Measurements from ENCODE around the gene GLG1.

GLG1 gene

DNA sequence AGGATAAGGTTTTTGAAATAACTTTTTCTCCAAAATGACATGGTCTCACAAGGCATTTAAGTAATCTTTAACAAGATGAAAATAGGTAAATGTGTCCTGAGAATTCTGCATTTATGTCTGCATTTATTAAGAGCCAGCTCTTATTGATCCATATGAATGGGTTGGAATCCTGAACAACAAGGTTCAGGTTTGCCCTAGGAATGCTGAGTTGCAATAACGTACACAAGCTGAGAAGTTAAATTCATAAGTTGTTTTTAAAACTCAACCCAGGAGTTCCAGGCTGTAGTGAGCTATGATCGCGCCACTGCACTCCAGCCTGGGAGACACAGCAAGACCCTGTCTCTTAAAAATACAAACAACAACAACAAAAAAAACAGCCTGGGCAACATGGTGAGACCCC lies 28.1 kb downstream of the GLG1 start:
- no peak for DNase-seq (ENCODE audit: low read depth)
- no peak overlapping the region for H3K4me3 ChIP-seq (ENCODE audit: low read depth, low read length)

DNA sequence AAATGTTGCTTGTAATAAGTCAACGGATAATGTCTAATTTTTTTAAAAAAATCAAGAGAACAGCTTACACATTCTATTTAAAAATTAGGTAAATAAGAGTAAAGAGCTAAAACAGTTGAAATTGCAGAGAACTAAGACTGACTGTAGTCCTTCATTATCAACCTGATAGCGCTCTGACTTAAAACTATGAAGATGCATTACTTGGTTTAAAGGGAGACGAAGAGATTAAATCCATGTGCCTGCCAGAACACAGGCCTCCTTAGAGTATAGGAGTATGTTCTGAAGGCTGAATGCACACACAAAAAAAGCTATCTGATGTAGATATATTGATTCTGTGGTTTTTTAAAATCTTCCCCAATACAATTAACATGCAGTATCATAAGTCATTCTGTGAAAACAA lies 28.5 kb downstream of the GLG1 start:
- no peak overlapping the region for H3K4me3 ChIP-seq (ENCODE audit: low read depth, low read length)
- DNase-seq (ENCODE audit: low read depth): no peak

- H3K4me3 ChIP-seq (ENCODE audit: low read depth, low read length): no peak overlapping the region
- no peak for DNase-seq (ENCODE audit: low read depth)
Measured at GRCh38 chr16:74577882-74578366, 29.0 kb downstream of the GLG1 start.

DNA sequence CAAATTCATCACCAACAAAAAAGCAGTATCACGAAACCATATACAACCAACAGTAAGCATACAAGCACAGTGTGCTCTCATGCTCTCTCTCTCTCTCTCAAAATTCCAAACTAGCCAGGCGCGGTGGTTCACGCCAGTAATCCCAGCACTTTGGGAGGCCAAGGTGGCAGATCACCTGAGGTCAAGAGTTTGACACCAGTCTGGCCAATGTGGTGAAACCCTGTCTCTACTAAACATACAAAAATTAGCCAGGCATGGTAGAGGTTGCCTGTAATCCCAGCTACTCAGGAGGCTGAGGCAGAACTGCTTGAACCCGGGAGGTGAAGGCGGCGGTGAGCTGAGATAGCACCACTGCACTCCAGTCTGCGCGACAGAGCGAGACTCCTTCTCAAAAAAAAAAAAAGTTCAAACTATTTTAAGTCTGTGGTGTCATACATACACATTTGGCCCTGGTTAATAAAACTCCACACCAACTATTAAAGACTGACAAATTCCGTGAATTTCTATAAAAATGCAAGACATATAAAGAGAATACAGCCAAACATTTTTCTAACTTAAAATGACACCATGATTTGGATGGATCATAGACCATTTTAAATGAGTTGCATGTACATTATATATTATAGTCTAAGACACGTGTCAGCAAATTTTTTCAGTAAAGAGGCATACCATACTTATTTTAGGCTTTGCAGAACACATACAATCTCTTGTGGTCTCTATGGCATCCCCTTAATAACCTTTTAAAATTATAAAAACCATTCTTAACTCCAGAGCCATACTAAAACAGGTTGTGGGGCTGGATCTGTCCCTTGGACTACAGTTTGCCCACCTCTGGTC lies 30.9 kb downstream of the GLG1 start:
- DNase-seq (ENCODE audit: low read depth): no peak
- no peak overlapping the region for H3K4me3 ChIP-seq (ENCODE audit: low read depth, low read length)

GRCh38 chr16:74575175-74575806 lies 31.6 kb downstream of the GLG1 start:
- DNase-seq (ENCODE audit: low read depth): no peak

GRCh38 chr16:74574146-74574545 lies 32.8 kb downstream of the GLG1 start:
- DNase-seq (ENCODE audit: low read depth): no peak
- no peak overlapping the region for H3K4me3 ChIP-seq (ENCODE audit: low read depth, low read length)

More at GRCh38 chr16:74575175-74575806, 31.6 kb downstream of the GLG1 start:
- no peak overlapping the region for H3K4me3 ChIP-seq (ENCODE audit: low read depth, low read length)

GRCh38 chr16:74573622-74574021 lies 33.3 kb downstream of the GLG1 start:
- no peak overlapping the region for H3K4me3 ChIP-seq (ENCODE audit: low read depth, low read length)
- no peak for DNase-seq (ENCODE audit: low read depth)

DNA sequence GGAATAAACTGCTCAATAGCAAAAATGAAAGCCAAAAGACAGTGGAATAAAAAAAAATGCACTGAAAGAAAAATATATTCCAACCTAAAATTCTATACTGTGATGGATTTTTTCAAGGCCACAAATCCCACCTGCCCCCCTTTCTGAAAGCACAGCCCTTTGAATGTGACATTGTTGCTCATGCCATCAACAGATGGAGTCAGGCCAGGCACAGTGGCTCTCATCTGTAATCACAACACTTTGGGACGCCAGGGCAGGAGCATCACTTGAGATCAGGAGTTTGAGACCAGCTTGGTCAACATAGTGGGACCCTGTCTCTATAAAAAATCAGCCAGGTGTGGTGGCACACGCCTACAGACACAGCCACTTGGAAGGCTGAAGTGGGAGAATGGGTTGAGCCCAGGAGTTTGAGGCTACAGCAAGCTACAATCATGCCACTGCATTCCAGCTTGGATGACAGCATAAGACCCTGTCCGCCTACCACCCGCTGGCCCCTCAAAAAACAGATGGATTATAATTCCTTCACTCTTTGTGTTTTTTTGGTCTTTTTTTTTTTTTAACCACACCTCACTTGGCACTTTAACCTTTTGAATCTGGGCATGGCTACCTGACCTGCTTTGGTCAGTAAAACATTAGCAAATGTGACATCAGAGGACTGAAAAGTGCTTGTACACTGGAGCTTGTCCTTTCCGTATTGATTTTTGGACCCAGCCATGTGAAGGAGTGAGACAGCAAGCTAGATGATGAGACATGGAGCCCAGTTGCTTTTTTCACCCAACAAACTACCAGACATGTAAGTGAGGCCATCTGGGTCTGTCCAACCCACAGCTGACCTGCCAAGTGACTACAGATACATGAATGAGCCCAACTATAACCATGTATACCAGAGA lies 36.3 kb downstream of the GLG1 start:
- no peak for DNase-seq (ENCODE audit: low read depth)
- H3K4me3 ChIP-seq (ENCODE audit: low read depth, low read length): no peak overlapping the region

GRCh38 chr16:74568961-74569631 lies 37.8 kb downstream of the GLG1 start:
- no peak overlapping the region for H3K4me3 ChIP-seq (ENCODE audit: low read depth, low read length)
- no peak for DNase-seq (ENCODE audit: low read depth)

- H3K4me3 ChIP-seq (ENCODE audit: low read depth, low read length): no peak overlapping the region
- no peak for DNase-seq (ENCODE audit: low read depth)
Measured at GRCh38 chr16:74567901-74568300, 39.0 kb downstream of the GLG1 start.

GRCh38 chr16:74565378-74565777 lies 41.5 kb downstream of the GLG1 start:
- H3K4me3 ChIP-seq (ENCODE audit: low read depth, low read length): no peak overlapping the region
- DNase-seq (ENCODE audit: low read depth): no peak

- no peak for DNase-seq (ENCODE audit: low read depth)
- no peak overlapping the region for H3K4me3 ChIP-seq (ENCODE audit: low read depth, low read length)
Measured at GRCh38 chr16:74564451-74564984, 42.4 kb downstream of the GLG1 start.

DNA sequence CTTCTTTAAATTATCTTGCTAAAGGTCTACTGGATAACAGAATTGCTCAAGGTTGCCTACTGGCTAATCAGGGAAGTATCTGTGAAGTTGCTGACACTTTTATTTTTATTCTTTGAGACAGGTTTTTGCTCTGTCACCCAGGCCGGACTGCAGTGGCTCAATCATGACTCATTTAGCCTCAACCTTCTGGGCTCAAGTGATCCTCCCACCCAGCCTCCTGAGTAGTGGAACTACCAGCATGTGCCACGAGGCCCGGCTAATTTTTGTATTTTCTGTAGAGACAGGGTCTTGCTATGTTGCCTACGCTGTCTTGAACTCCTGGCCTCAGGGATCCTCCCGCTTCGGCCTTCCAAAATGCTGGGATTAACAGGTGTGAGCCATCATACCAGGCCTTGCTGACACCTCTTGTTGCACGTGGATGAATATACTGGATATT lies 43.1 kb downstream of the GLG1 start:
- no peak overlapping the region for H3K4me3 ChIP-seq (ENCODE audit: low read depth, low read length)
- DNase-seq (ENCODE audit: low read depth): no peak

- DNase-seq (ENCODE audit: low read depth): no peak
- no peak overlapping the region for H3K4me3 ChIP-seq (ENCODE audit: low read depth, low read length)
Measured at GRCh38 chr16:74562117-74562516, 44.8 kb downstream of the GLG1 start.

- DNase-seq (ENCODE audit: low read depth): no peak
- no peak overlapping the region for H3K4me3 ChIP-seq (ENCODE audit: low read depth, low read length)
Measured at GRCh38 chr16:74561626-74562025, 45.3 kb downstream of the GLG1 start.

DNA sequence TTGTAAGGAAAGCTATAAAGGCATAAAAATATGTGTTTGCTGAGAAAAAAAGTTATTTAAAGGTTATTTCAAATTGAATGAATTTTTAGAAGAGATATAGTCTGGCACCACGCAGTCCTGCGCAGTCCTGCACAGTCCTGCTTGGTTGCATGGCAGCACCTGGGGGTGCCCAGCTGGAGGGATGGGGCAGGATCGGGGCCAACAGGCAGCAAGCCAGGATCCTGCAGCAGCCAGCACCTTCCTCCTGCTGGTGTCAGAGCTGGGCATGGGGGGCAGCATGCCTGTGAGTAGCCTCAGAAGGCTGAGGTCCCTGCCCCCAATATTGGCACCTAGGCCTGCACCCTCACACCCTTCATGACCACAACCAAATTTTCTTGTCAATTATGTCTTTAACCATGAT lies 46.0 kb downstream of the GLG1 start:
- no peak overlapping the region for H3K4me3 ChIP-seq (ENCODE audit: low read depth, low read length)
- DNase-seq (ENCODE audit: low read depth): no peak

- no peak overlapping the region for H3K4me3 ChIP-seq (ENCODE audit: low read depth, low read length)
- no peak for DNase-seq (ENCODE audit: low read depth)
Measured at GRCh38 chr16:74558873-74559272, 48.0 kb downstream of the GLG1 start.

- no peak overlapping the region for H3K4me3 ChIP-seq (ENCODE audit: low read depth, low read length)
- DNase-seq (ENCODE audit: low read depth): no peak
Measured at GRCh38 chr16:74557275-74557674, 49.6 kb downstream of the GLG1 start.

GRCh38 chr16:74556375-74556922 lies 50.5 kb downstream of the GLG1 start:
- no peak overlapping the region for H3K4me3 ChIP-seq (ENCODE audit: low read depth, low read length)
- DNase-seq (ENCODE audit: low read depth): no peak

Data from skeletal muscle cell (primary cell).